Activated CD4-positive, alpha-beta T cell treated with anti-CD3 and anti-CD28 coated beads, Interleukin-2, Interleukin-6, amounts not matched to agents 100 ng/mL and 50 ng/mL, durations not matched to agents 16 hours and 8 hours (primary cell): ENCODE measurements around the gene PSMB11.

Source experiments
- DNase-seq: peaks from one replicate; pipeline ENCODE4 v3.0.0-alpha.2; 2020

Gene PSMB11

DNA sequence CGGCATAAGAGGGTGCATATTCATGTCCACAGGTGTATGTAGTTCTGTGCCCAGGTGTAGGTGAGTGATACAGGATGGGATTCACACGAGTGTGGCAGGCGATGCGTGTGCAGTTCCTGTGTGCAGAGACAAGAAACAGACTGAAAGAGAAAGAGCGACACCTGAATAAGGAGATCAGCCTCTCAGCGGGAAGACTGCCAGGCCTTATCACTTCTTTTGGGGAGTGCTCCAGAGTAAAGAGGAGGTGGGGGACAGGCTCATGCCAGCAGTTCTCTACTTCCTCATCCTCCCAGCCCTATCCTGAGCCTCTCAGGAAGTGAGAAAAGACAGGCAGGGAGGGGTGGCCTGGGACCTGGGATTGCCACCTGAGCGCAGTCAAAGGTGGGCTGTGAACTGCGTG lies 2.8 kb downstream of the PSMB11 start:
- DNase-seq: no peak

DNA sequence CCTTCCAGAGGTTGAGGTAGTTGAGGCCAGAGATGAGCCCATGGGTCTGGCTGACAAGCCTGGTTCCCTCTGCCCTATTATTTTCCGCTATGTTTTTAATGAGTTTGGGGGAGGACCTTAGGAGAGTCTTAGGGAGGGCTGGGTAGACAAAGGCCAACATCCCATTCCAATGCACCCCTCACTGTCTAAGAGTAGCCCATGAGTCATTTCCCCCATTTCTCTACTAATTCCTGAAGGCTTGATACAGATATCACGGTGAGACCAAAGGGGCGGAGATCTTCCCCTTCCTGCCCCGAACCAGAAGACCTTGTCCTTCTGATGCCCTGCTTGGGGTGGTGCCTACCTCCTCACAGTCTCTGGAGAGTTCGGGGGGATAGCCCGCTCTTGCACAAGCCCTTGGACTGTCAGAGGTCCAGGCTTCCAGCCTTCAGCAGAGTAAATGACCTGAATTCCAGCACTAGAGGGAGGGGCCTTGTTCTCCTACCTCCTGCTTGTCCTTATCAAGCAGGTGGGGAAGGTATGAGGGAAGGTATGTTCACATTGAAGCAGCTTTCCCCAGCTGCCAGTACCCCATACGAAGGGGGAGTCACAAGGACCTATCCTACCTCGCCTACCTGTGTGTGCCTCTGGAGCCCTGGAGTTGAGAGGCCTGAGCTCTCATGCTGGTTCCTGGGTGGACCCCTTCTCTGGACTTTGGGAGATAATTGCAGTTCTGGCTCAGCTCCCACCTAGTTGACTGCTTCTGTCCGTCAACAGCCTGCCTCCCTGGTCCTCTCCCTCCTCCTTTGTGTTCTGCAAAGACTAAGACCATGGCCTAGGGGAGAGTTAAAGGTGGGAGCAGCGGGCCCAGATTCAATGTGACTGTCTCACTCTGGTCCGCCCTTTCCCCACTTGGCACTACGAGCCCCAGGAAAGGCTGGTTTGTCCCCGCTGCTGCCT lies 3.7 kb downstream of the PSMB11 start:
- no peak for DNase-seq

DNA sequence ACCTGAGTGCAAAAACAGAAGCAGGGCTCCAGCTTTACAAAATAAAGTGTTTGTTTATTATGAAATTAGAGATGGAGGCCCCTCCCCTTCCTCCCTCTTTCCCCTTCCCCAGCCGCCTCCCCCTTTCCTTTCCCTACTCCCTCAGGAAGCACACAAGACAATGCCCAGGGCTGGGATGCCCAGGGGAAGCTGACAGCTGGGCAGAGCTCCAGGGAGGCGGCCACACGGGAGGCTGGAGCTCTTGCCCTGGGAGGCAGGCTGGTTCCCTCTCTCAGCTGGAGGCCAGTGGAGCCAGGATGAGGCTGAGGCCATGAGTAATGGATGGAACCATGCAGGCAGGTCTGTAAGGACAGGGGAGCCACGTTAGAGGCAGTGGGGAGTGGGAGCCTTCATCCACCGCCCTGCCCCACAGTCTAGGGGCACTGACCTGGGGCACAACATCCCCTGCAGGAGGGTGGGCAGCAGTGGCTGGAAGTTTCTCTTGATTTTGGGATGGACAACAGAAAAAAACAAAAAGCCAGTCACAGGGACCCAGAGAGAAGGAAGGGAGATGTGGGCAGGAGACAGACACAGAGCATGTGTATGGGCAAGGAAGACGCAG lies 5.1 kb downstream of the PSMB11 start:
- DNase-seq: no peak

DNA sequence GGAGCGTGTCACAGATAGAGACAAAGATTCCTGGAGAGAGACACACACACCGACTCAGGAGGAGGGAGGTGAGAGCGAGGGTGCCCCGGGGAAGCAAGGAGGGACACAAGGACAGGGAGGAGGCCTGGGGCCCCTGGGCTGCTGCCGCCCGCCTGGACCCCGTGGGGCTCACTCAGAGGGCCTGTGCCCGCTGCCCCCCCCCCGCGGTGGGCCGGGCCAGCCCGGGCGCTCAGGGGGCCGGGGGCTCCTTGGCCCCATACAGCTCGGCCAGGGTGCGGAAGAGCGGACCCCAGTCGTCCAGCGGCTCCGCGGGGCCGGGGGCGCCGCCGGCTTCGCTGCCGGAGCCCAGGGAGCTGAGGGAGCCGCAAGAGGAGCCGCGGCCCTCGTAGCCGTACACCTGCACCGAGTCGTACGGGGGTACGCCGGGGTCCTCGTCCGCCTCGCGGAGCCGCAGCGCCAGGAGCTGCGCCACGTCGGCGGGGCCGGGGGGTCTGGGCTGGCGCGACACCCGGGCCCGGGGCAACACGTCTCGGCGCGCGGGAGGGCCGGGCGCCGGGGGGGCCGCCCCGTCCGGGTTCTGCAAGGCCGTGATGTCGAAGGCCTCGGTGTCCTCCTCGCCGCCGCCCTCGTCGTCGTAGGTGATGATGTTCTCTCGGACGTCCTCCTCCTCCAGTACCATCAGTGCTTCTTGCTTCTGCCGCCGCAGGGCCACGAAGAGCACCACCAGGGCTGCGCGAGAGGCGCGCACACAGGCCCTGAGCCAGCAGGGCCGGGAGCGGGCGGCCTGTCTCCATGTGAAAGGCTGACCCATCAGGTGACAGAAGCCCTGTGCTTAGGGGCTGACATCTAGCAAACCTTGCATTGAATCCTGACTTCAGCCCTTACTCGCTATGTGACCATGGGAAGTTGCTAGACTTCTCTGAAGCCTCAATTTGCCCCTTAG lies 6.0 kb downstream of the PSMB11 start:
- DNase-seq: no peak

DNA sequence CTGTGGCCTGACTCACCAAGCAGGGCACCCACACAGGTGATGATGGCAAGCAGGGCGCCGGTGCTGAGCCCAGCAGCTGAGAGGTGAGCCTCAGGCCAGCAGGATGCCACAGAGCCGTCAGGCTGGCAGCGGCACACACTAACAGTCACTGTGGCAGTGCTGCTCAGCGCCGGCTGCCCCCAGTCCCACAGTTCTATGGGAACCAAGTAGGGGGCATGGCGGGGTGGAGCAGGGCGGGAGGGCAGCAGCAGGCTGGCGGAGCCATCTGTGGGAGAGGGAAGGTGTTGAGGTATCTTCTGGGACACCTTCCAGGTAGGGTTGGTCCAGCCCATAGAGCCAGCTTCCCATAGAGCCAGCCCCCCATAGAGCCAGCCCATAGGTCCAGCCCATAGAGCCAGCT lies 7.0 kb downstream of the PSMB11 start:
- no peak for DNase-seq

DNA sequence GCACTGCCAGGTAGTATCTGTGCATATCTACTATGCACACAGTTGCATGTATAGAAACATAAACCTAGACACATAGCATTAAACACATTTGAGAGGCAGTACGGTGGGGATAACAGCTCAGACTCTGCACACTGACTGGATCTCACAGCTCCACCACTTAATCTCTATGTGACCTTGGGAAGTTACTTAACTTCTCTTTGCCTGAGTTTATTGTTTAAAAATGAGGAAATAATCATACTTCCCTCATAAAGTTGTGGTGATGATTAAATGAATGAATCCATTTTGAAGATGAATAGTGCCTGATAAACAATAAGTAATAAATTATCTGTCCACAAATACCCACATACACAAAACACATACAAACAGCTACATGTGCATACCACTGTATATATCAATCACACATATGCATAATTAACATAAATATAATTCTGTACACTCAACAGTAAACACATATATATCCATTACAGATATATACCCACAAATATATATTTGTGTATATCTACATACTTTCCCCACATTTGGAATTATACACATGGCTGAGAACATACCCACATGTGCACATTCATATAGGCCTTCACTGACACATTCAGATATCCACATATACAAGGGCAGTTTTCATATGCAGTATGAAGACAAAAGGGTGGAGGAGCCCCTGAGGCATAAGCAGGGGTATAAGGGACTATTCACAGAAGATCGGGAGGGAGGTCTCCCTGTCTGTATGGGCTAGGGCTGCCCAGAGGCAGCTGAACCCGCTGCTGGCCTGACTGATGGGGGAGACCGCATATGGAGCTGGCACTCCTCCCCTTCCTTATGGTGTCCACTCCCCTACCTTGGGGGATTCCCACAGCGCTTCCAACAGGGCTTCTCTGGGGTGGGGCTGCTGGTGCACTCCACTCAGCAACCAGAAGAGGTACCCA lies 9.4 kb downstream of the PSMB11 start:
- DNase-seq: no peak

DNA sequence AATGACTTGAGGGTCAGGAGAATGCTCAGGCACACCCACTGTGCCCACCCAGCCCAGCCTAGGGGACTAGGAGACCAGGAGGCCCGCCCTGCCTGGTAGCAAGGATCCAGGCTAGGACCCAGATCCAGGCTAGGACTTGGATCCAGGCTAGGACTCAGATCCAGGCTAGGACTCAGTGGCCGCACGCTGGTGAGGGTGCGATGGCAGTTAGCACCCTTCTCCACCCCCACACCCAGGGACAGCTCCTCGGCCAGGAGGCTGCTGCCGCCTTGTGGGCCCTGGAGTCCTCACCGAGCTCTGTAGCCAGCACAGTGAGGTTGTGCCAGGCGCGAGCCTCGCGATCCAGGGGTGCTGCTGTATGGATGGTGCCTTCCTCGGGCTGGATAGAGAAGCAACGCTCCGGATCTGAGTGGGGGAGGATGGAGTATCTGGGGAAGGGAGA lies 10.2 kb downstream of the PSMB11 start:
- no peak for DNase-seq

DNA sequence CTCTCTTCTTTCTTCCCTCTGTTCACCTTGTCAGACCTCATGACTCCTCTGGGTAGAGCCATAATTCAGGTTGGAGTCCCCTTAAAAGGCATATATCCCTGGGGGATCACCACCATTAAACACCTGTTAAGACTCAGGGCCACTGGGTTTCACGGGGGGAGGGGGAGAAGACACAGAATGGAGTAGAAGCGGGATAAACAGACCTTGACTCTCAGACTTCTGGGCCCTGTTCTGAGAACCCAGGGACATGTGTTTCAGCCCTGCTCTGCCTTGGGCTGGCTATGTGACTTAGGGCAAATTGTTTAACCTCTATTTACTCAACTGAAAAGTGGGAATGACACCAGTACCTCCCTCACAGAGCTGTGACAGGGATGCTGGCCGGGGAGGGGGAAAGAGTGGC lies 10.7 kb downstream of the PSMB11 start:
- DNase-seq: no peak

DNA sequence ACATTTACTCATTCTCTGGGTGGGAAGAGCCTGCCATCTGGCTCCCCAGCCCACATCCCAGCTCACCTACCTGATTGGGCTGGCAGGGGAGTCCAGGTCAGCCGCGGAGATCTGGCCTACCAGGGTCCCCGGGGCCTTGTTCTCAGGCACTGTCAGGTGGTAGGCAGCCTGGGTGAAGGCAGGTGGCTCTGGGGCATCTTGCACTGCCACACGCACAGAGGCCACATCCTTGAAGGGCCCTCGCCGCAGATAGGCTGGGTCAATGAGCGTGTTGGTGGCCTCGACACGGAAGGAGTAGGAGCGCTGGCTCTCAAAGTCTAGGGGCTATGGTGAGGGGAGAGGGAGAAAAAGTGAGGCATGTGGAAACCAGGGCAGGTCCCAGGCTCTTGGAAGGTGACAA lies 11.4 kb downstream of the PSMB11 start:
- DNase-seq: no peak

DNA sequence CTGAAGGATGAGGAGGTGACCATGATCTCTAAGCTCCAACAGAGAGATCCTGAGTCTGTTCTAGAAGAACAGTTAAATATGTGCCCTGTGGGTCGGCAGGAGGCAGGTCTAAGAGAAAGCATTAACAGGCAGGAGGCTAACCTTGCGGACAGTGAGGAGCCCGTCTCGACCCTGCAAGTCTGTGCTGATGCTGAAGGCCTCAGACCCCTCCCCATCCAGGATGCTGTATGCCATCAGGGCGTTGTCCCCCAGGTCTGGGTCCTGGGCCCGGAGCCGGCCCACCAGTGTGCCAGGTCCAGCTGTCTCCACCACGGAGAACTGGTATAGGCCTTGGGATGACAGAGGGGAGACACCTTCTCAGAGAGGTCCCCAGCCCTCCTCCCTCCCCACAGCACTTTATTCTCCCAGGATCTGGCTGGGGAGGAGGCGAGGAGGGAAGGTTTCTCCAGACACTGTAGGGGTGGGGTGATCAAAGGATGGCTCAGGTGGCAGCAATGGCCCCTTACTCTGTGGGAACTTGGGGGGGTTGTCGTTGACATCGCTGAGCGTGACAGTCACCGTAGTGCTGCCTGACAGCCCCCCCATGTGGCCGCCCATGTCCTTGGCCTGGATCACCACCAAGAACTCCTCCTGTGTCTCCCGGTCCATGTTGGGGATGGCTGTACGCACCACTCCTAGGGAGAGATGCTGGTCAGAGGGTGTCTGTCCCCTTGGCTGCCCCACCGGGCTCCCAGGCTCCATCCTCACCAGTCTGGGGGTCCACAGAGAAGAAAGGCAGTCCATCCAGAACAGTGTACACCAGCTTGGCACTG lies 12.2 kb downstream of the PSMB11 start:
- no peak for DNase-seq

DNA sequence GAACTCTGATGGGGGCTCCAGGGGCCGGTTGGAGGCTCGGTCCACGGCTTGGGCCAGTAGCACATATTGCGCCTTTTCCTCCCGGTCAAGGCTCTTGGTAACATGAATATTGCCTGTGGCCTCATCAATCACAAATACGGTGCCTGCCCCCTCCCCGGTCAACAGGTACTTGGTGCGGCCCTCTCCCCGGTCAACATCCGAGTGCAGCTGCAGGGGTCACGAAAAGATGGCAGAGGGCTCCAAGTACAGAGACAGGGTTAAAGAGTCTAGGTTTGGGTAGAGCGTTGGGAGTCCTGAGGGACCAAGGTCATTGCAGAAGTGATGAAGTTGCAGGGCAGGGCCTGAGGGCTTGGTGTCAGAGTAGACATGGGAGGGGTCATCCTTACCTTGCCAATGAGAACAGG lies 13.1 kb downstream of the PSMB11 start:
- DNase-seq: no peak

DNA sequence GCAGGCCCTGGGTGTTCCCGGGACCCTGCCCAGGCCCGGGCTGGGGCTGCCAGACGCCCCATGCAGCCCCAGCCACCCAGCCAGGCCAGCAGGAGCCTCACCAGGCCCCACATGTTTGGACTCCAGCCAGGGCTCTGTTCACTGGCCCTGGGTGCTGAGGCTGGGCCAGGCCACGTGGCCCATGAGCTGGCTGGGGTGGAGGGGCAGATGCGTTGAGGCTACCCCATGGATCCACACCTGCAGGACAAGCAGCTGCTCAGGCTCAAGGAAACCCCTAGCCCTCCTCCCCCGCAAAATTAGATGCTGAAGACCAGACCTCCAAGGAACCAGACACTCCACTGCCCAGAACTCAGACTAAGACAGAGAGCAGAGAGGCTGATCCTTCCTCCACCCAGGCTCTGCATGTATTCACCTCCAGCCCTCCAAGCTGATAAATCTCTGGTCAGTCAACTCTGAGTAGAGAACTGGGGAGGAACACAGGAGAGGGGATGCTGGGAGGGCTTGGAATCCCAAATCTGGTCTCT lies 13.7 kb downstream of the PSMB11 start:
- DNase-seq: no peak

DNA sequence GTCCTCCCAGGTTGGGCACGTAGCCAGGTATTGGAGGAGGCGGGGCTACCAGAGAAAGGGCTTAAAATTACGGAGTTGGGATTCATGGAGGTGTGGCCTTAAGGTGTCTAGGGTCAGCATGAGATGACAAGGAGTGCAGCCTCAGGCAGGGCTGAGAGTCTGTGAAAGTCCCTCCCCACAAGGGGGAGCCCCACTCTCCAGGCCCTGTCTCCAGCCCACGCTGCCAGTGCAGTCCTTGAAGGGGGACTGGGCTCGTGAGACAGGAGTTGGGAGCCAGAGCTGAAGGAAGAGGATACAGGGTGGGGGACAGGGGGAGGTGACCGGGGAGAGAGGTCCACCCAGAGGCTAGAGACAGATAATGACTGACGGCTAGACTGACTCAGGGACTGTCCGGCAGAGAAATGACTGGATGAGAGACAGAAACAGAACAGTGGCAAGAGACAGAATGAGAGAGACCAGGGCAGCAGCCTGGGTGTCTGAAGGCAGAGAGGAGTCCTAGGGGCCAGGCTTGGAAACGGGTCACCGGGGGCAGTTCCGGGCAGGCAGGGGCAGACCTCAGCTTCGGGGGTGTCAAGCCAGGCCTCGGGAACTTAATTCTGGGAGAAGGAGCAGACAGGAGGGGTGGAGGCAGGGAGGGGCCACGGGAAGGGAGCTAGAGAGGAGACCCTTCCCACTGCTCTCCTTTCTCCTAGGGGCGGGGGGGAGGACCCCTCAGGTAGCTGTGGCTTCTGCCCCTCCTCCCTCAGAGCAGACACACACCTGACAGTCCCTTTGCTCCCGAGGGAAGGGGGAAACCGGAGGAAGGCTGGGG lies 14.3 kb downstream of the PSMB11 start:
- peak; percentile 74 for DNase-seq

DNA sequence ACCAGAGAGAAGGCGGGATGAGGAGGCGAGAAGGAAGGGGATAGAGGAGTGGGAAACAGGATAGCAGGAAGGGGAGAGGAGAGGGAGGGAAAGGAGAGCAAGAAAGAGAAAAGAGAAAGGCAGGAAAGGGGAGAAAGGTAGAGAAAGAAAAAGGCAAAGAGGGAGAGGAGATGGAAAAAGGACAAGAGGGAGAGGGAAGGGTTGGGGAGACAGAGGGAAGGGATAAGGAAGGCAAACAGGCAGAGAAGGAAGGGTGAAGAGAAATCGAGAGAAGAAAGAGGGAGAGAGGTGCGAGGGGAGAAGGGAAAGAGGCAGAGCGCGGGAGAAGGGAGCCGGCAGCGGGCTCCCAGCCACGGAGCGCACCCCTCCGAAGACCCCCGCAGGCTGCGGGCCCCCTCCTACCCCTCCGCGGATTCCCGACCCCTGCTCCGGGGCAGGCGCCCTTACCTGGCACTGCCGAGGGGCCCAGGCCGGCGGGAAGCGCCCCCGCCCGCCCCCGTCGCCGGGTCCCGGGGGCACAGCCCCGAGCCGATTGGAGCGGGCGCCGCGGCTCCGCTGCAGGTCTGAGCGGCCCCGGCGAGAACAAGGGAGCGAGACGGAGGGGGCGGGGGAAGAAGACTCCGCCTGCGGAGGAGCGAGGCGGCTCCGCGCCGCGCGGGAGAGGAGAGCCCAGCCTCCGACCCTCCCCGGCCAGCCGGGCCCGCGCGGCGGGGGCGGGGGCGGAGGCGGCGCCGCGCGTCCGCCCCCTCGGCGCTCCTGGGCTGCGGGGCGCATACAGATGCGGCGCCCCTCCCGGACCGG lies 15.1 kb downstream of the PSMB11 start, which contains the start of gene CDH24:
CDH24 (minus strand) TSS at position 565 of the 801 bp plus-strand sequence. CDS start 1,787 bp downstream, outside the sequence.
- DNase-seq: peak; percentile 71

DNA sequence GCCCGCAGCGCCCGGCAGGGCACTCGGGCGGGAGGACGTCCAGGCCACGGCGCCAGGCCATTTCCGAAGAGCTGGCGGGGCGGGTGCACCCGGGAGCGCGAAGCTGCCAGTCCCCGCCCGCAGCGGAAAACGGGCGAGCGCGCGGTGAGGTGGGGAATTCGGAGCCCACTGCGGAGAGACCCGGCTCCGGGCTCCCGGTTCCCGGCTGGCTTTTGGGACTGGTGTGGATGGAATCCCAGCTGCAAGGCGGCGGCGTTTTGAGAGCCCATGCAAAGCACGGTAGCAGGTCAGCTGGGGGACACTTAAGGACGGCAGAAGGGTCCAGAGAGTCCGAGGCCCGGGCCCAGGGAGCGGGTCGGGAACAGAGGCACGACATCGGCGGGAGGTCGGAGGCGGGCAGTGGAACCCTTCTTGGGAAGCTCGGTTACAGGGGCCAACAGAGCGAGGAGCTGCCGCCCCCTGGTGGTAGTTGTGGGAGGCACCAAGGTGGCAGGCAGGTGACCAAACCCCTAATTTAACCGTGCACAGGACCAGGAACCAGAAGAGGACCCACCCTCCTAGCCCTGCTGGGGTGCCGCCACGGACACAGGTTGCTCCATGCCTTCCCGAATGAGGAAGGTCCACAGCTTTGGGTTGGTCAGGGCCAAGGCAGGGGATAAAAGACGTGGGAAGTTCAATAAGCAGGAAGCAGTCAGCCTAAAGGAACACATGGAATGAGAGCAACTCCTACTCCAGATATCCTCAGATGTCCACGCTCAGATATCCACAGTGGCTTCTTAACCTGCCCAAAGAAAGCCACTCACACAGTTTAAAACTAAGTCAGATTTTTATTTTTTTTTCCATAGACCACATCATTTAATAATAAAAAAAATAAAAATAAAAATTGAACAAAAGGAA lies 16.0 kb downstream of the PSMB11 start:
- peak; percentile 91 for DNase-seq

DNA sequence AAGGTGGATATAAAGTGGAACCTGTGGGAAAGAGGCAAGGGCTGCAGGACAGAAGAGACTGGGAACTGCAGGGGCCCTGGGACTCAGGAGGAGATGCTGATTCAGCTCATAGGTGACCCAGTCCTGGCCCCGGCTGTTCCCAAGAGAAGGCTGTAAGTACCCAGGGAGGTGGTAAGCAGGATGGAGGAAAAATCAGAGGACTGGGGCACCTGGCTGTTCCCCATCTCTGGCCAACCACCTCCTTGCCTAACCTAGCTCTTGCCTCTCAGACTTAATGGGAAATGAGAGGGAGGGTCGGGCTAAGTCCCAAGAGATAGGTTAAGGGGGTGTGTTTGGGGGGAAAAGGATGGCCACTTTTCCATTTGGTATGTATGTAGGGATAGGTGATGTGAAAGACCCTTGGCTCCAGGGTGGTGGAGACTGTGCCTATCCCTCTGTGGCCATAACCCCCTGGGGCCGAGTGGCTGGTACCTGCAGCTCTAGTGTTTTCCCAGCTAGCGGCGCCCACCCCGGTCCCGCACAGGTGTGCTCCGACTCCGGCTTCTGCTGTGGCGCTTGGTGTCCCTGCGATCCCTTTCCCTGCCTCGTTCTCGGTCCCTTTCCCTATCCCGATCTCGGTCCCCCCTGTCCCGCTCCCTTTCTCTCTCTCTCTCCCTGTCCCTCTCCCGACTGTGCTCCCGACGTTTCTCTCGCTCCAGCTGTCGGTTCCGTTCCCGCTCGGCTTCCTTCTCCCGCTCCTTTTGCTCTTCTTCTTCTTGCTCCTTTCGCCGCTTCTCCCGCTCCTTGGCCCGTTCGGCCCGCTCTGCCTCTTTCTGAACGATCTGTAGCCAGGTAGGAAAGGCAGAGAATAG lies 16.9 kb downstream of the PSMB11 start:
- no peak for DNase-seq
